Measurements from ENCODE around the gene PRR15. TPM values are rescaled to one million over a fixed set of nuclear protein-coding genes. Genes with fewer than 3 reads are reported as not detected.

Gene PRR15
- total and polyA plus RNA-seq, 4 experiments from 2014 or later = not detected

Other genes with a start within 250 kb of the PRR15 start
- gene WIPF3, start 242.7 kb downstream of the PRR15 start, total RNA-seq = not detected
- not detected for gene WIPF3, start 242.7 kb downstream of the PRR15 start, polyA plus RNA-seq

Data from CD4-positive, alpha-beta memory T cell (primary cell).